WERI-Rb-1 (cell line): ENCODE data around the gene TRIP12.

Source experiments
- DNase-seq: peaks from one replicate; pipeline ENCODE4 v3.0.0-alpha.2; 2020
- H3K27ac ChIP-seq: fragments of 250-450 bp; sonication (Bioruptor Pico); 2 replicates; pipeline ENCODE4 v1.5.1; 2020; ENCODE audit warnings: mild to moderate bottlenecking, moderate library complexity
- H3K27me3 ChIP-seq: fragments of 250-450 bp; sonication (Bioruptor Pico); 2 replicates; pipeline ENCODE4 v1.5.1; 2021; ENCODE audit warnings: mild to moderate bottlenecking, low read depth, moderate library complexity; ENCODE audit not compliant: insufficient read depth, severe bottlenecking
- H3K36me3 ChIP-seq: fragments of 250-450 bp; sonication (Bioruptor Pico); 2 replicates; pipeline ENCODE4 v1.5.1; 2020; ENCODE audit warnings: mild to moderate bottlenecking, moderate library complexity
- H3K4me3 ChIP-seq: 2 replicates; pipeline ENCODE4 v1.5.1; 2011; ENCODE audit warnings: low read depth, mild to moderate bottlenecking, control low read depth, low read length
- H3K9me3 ChIP-seq: fragments of 250-450 bp; sonication (Bioruptor Pico); 2 replicates; pipeline ENCODE4 v1.5.1; 2021; ENCODE audit warnings: mild to moderate bottlenecking, moderate library complexity; ENCODE audit not compliant: severe bottlenecking
- CTCF ChIP-seq: IDR thresholded peaks from 2 replicates; pipeline ENCODE4 v1.5.1; 2011; ENCODE audit warnings: low read depth, mild to moderate bottlenecking, control low read depth, inconsistent platforms, low read length

The TRIP12 gene

GRCh38 chr2:229955663-229956062 lies 33.9 kb upstream of the TRIP12 start:
- no peak for TF ChIP-seq CTCF
- Histone ChIP-seq H3K27me3 (no peaks in the 10 kb centered on the region), H3K27ac (no peak overlapping the region), H3K36me3 (no peaks in the 10 kb centered on the region), H3K4me3 (no peak overlapping the region), H3K9me3 (no peaks in the 10 kb centered on the region)
- no peak for DNase-seq

GRCh38 chr2:229952256-229952835 lies 30.5 kb upstream of the TRIP12 start:
- TF ChIP-seq CTCF = no peak
- no peak overlapping the region for H3K27ac ChIP-seq
- H3K27me3 ChIP-seq = no peaks in the 10 kb centered on the region
- no peak for DNase-seq
- no peaks in the 10 kb centered on the region for H3K36me3 ChIP-seq
- H3K9me3 ChIP-seq = no peaks in the 10 kb centered on the region
- H3K4me3 ChIP-seq = no peak overlapping the region

DNA sequence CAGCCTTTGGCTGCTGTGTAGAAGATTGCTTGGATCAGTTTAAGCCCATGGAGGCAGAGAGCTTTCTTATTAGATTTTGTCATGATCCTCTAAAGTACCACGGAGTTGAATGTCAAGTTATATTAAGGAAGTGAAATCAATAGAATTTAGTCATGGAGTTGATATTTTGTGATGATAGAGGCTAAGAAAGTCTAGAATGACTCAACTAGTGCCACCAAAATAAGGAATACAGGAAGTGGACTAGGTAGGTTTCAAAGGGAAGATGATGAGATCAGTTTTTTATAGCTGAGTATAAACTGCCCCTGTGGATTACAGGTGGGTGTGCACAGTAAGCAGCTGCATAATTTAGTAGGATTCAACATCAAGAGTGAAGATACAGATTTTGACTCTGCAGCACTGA lies 25.7 kb upstream of the TRIP12 start:
- Histone ChIP-seq H3K9me3 (no peaks in the 10 kb centered on the region), H3K36me3 (no peaks in the 10 kb centered on the region), H3K27ac (no peak overlapping the region), H3K4me3 (no peak overlapping the region), H3K27me3 (no peaks in the 10 kb centered on the region)
- no peak for DNase-seq
- no peak for TF ChIP-seq CTCF

GRCh38 chr2:229945975-229946374 lies 24.2 kb upstream of the TRIP12 start:
- Histone ChIP-seq H3K27me3 (no peaks in the 10 kb centered on the region), H3K4me3 (no peak overlapping the region), H3K36me3 (no peaks in the 10 kb centered on the region), H3K27ac (no peak overlapping the region), H3K9me3 (no peaks in the 10 kb centered on the region)
- TF ChIP-seq CTCF = no peak
- DNase-seq = no peak

DNA sequence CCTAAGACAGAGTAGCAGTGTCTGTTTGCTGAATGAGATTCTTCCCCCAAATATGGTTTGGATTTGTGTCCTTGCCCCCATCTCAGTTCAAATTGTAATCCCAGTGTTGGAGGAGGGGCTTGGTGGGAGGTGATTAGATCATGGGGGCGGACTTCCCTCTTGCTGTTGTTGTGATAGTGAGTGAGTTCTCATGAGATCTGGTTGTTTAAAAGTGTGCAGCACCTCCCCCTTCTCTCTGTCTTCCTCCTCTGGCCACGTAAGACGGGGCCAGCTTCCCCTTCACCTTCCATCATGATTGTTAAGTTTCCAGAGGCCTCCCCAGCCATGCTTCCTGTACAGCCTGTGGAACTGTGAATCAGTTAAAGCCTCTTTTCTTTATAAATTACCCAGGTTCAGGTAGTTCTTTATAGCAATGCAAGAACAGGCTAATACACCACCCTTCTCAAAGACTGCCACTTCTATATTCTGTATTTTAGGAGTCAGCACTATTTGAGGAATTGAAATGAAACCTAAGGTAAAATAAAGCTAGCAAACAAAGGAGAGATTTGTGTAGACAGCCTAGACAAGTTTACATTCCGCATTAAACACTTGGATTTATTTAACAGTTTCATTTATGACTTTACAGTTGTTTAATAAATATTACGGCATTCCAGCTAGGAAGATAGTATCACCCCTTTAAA lies 22.1 kb upstream of the TRIP12 start:
- no peak for DNase-seq
- no peak overlapping the region for H3K4me3 ChIP-seq
- H3K27ac ChIP-seq = no peak overlapping the region
- H3K36me3 ChIP-seq = no peaks in the 10 kb centered on the region
- H3K27me3 ChIP-seq = no peaks in the 10 kb centered on the region
- H3K9me3 ChIP-seq = no peaks in the 10 kb centered on the region
- TF ChIP-seq CTCF = no peak

- Histone ChIP-seq H3K36me3 (no peaks in the 10 kb centered on the region), H3K27me3 (no peaks in the 10 kb centered on the region), H3K9me3 (no peaks in the 10 kb centered on the region), H3K4me3 (no peak overlapping the region), H3K27ac (no peak overlapping the region)
- no peak for DNase-seq
- TF ChIP-seq CTCF = no peak
These were observed 21.4 kb upstream of the TRIP12 start for GRCh38 chr2:229943171-229943570.
